ENCODE data around the gene TBC1D1.

TBC1D1 gene

GRCh38 chr4:38144031-38144430 is 253.1 kb downstream of the TBC1D1 start:
- in situ Hi-C loops (cut with MboI; ENCODE audit: low pct_unique_long_range_greater_than_20kb, low sequenced_read_pairs) = no loop called here
- DNase-seq = no peak

- in situ Hi-C loops (cut with MboI; ENCODE audit: low pct_unique_long_range_greater_than_20kb, low sequenced_read_pairs) = no loop called here
- DNase-seq = no peak
Measured at GRCh38 chr4:38145033-38145678, 254.3 kb downstream of the TBC1D1 start.

- DNase-seq = no peak
- in situ Hi-C loops (cut with MboI; ENCODE audit: low pct_unique_long_range_greater_than_20kb, low sequenced_read_pairs) = no loop called here
Measured at GRCh38 chr4:38145741-38146140, 254.9 kb downstream of the TBC1D1 start.

GRCh38 chr4:38146383-38146782 is 255.5 kb downstream of the TBC1D1 start:
- in situ Hi-C loops (cut with MboI; ENCODE audit: low pct_unique_long_range_greater_than_20kb, low sequenced_read_pairs) = no loop called here
- no peak for DNase-seq

GRCh38 chr4:38149472-38149996 is 258.6 kb downstream of the TBC1D1 start:
- DNase-seq = no peak
- in situ Hi-C loops (cut with MboI; ENCODE audit: low pct_unique_long_range_greater_than_20kb, low sequenced_read_pairs) = no loop called here

GRCh38 chr4:38149997-38150671 is 259.2 kb downstream of the TBC1D1 start:
- in situ Hi-C loops (cut with MboI; ENCODE audit: low pct_unique_long_range_greater_than_20kb, low sequenced_read_pairs) = no loop called here
- DNase-seq = no peak

GRCh38 chr4:38150766-38151165 is 259.9 kb downstream of the TBC1D1 start:
- in situ Hi-C loops (cut with MboI; ENCODE audit: low pct_unique_long_range_greater_than_20kb, low sequenced_read_pairs) = no loop called here
- no peak for DNase-seq

GRCh38 chr4:38151873-38152272 is 261.0 kb downstream of the TBC1D1 start:
- DNase-seq = no peak
- in situ Hi-C loops (cut with MboI; ENCODE audit: low pct_unique_long_range_greater_than_20kb, low sequenced_read_pairs) = no loop called here

- no peak for DNase-seq
- in situ Hi-C loops (cut with MboI; ENCODE audit: low pct_unique_long_range_greater_than_20kb, low sequenced_read_pairs) = no loop called here
Measured at GRCh38 chr4:38152305-38152704, 261.4 kb downstream of the TBC1D1 start.

- no peak for DNase-seq
- in situ Hi-C loops (cut with MboI; ENCODE audit: low pct_unique_long_range_greater_than_20kb, low sequenced_read_pairs) = no loop called here
Measured at GRCh38 chr4:38152721-38153386, 262.0 kb downstream of the TBC1D1 start.

GRCh38 chr4:38153387-38153760 is 262.5 kb downstream of the TBC1D1 start:
- in situ Hi-C loops (cut with MboI; ENCODE audit: low pct_unique_long_range_greater_than_20kb, low sequenced_read_pairs) = no loop called here
- DNase-seq = no peak

GRCh38 chr4:38154252-38154651 is 263.4 kb downstream of the TBC1D1 start:
- no peak for DNase-seq
- in situ Hi-C loops (cut with MboI; ENCODE audit: low pct_unique_long_range_greater_than_20kb, low sequenced_read_pairs) = no loop called here

GRCh38 chr4:38154681-38155588 is 264.1 kb downstream of the TBC1D1 start:
- in situ Hi-C loops (cut with MboI; ENCODE audit: low pct_unique_long_range_greater_than_20kb, low sequenced_read_pairs) = no loop called here
- peak; percentile 64 for DNase-seq

- DNase-seq = no peak
- in situ Hi-C loops (cut with MboI; ENCODE audit: low pct_unique_long_range_greater_than_20kb, low sequenced_read_pairs) = no loop called here
Measured at GRCh38 chr4:38155589-38156294, 264.9 kb downstream of the TBC1D1 start.

GRCh38 chr4:38157592-38157991 is 266.7 kb downstream of the TBC1D1 start:
- DNase-seq = no peak
- in situ Hi-C loops (cut with MboI; ENCODE audit: low pct_unique_long_range_greater_than_20kb, low sequenced_read_pairs) = no loop called here

GRCh38 chr4:38160487-38161207 is 269.8 kb downstream of the TBC1D1 start:
- peak; percentile 73 for DNase-seq
- in situ Hi-C loops (cut with MboI; ENCODE audit: low pct_unique_long_range_greater_than_20kb, low sequenced_read_pairs) = no loop called here

GRCh38 chr4:38161208-38162113 is 270.6 kb downstream of the TBC1D1 start:
- in situ Hi-C loops (cut with MboI; ENCODE audit: low pct_unique_long_range_greater_than_20kb, low sequenced_read_pairs) = no loop called here
- no peak for DNase-seq

All from KBM-7 (cell line).